Body of pancreas (tissue), 4 donors: ENCODE data around the gene GOLGA6L7.
"Not testable (repeated sequence)": the region's sequence is repeated elsewhere in the genome, so short reads cannot be mapped to it uniquely, and the experiment has no call there.

ENCODE experiments used
- CTCF ChIP-seq, 7 experiments: fragments of 450-650 bp in 4 of 7; fragments of 200-600 bp in 3 of 7; sonication (generic) in 3 of 7; IDR thresholded peaks; one replicate each; pipeline ENCODE4 v1.5.1; 2016 to 2019; ENCODE audit warnings: antibody characterized with exemption in 7 of 7
- POLR2A ChIP-seq, 3 donors: fragments of 450-650 bp; IDR thresholded peaks; one replicate each; pipeline ENCODE4 v1.6.1; 2016; ENCODE audit warnings: antibody characterized with exemption in 3 of 3, mild to moderate bottlenecking in 2 of 3

GRCh38 chr15:28840285-28840684 is 8.2 kb downstream of the GOLGA6L7 start:
- not testable (repeated sequence) for TF ChIP-seq CTCF, POLR2A (IDR thresholded peaks at IDR 0.05)
